ENCODE results near the gene NYAP1. TPM values are rescaled to one million over a fixed set of nuclear protein-coding genes. Genes with fewer than 3 reads are reported as not detected.

Gene NYAP1
- total and polyA plus RNA-seq, 2 of the 8 experiments (the other 6 are each of a cell fraction or from before 2014, with no cell fraction given) = 1.9 to 4.6 TPM

DNA sequence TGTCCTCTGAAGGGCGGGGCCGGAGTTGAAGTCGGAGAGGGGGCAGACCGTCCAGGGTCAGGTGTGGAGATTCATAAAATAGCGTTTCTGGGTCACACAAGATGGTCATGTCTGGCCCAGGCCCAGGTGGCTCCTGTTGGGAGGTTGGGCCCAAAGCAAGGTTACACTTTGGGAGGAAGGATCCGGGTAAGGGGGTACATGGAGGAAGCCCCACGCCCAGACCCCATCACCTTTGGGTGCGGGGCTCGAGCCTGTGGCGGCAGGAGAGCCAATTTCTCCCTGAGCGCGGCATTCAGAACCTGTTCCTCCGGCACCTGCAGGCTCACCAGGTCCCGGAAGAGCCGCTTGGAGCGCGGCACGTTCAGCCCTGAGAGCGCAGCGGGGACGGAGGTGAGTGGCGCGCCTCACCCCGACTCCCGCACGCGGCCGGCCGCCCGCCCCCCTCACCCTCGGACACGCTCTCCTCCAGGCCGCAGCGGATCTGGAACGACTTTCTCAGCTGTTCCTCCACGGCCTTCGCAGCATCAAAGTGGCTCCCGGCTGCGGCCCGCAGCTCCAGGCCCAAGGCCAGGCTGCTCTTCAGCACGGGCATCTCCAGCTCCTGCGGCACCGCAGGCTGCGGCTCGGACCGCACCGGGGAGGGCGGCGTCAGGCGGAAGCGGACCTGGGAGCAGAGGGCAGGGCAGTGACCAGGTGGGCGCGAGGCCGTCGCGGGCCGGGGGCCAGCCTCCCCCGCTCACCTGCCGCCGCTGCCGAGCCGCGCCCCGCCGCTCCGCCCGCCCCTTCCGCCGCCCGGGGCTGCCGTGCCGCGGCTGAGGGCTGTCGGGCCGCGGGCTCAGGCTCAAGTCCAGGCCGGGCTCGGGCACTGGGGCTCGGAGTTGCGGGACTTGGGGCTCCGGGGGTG lies 48.1 kb upstream of the NYAP1 start:
- H3K36me3 ChIP-seq (ENCODE audit: control insufficient read depth in 2 of 4, insufficient read depth in 4 of 4, low read length in 3 of 4) = peaks cover 2 to 44% (median 18%) of the 10 kb centered on the region in 4 experiments; a peak in 6 of 8 replicates
- peak overlapping the region; percentile 93 for H3K18ac ChIP-seq (ENCODE audit: extremely low read depth, low read length)
- POLR2A ChIA-PET (ENCODE audit: partially characterized antibody) = interaction anchor here (0.6 to 5.2 kb wide), 13 partner anchors 7 to 1046 kb away, joined by 3 to 55 read pairs (median 3); partner anchors contain the start of genes AGFG2, MEPCE and ZCWPW1
- CTCF ChIA-PET (ENCODE audit: partially characterized antibody) = interaction anchor here (0.8 to 2.7 kb wide), 5 partner anchors 9 to 34 kb away, joined by 3 to 9 read pairs (median 6); no protein-coding TSS in a partner anchor
- peak overlapping the region; percentile 64 for H4K5ac ChIP-seq (ENCODE audit: insufficient read length, low read depth, low read length)
- H3K23ac ChIP-seq (ENCODE audit: insufficient read length) = no peak overlapping the region
- peak overlapping the region; percentile 68 to 86 (median 83) for H3K4me3 ChIP-seq (ENCODE audit: extremely low read depth in 1 of 4, insufficient read depth in 2 of 4, low read depth in 3 of 4, low read length in 4 of 4)
- no peak overlapping the region for H2BK12ac ChIP-seq (ENCODE audit: low read depth, low read length)
- peaks cover 3 to 15% (median 8%) of the 10 kb centered on the region in 4 experiments for H3K4me1 ChIP-seq (replicated peaks in 1 of 4; ENCODE audit: control insufficient read depth in 3 of 4, insufficient read depth in 4 of 4, low read length in 3 of 4)
- H2BK20ac ChIP-seq (ENCODE audit: low read length) = no peak overlapping the region
- H4K91ac ChIP-seq (replicated peaks; ENCODE audit: insufficient read length, low read length) = peak overlapping the region; percentile 83
- H3K9me3 ChIP-seq (ENCODE audit: insufficient read depth in 2 of 2, low read depth in 1 of 2, low read length in 1 of 2) = no peaks in the 10 kb centered on the region
- H3K9ac ChIP-seq (replicated peaks in 1 of 4; ENCODE audit: extremely low read depth in 1 of 4, low read depth in 3 of 4, low read length in 3 of 4) = peak overlapping the region; percentile 62 to 94 (median 86)
- no peak for FAIRE-seq
- H3K23me2 ChIP-seq (ENCODE audit: low read depth, low read length) = peaks cover under 1% of the 10 kb centered on the region; the same call in 1 of the 2 replicates
- H2BK15ac ChIP-seq (ENCODE audit: low read length) = no peak overlapping the region; the same call in 1 of the 2 replicates
- no peak overlapping the region for H2BK120ac ChIP-seq (replicated peaks; ENCODE audit: low read depth, low read length)
- peak overlapping the region; percentile 62 for H3K27ac ChIP-seq (ENCODE audit: low read depth, low read length)
- peak overlapping the region; percentile 34 for H3K4ac ChIP-seq (replicated peaks; ENCODE audit: insufficient read length, low read depth, low read length)
- H3K79me1 ChIP-seq (ENCODE audit: low read depth, low read length) = no peaks in the 10 kb centered on the region; the same call in none of the 2 replicates
- peaks cover 0 to 45% of the 10 kb centered on the region in 2 experiments; a peak in 3 of 4 replicates for H3K79me2 ChIP-seq (ENCODE audit: control insufficient read depth in 1 of 2, insufficient read depth in 2 of 2, low read length in 2 of 2)
- H3K14ac ChIP-seq (ENCODE audit: insufficient read length) = no peak overlapping the region
- no peak overlapping the region for H2AK5ac ChIP-seq (ENCODE audit: low read depth, low read length)
- H3K56ac ChIP-seq (replicated peaks; ENCODE audit: insufficient read length, low read depth, low read length) = peak overlapping the region; percentile 75
- H3K4me2 ChIP-seq (ENCODE audit: insufficient read depth in 1 of 2, low read depth in 2 of 2, low read length in 2 of 2) = peak overlapping the region; percentile 76 to 97
- H2AFZ ChIP-seq (ENCODE audit: low read length) = no peak overlapping the region
- H4K8ac ChIP-seq (ENCODE audit: extremely low read depth, insufficient read depth, low read length) = peak overlapping the region; percentile 77
- peak in 1 of 2 experiments; percentile 70 for DNase-seq (ENCODE audit: low read depth in 1 of 2, low spot score in 2 of 2)
- WGBS, 2 experiments (ENCODE audit: extremely low coverage in 1 of 2, insufficient coverage in 1 of 2, insufficient read length in 1 of 2, insufficient replicate concordance in 2 of 2, low coverage in 1 of 2, low lambda C conversion rate in 2 of 2, missing lambda C conversion rate in 1 of 2) = 4% methylated on average over 34 of the region's 81 CpGs; no CpG with 5 or more reads in 1 of the 2 experiments
- H4K20me1 ChIP-seq (replicated peaks in 1 of 2; ENCODE audit: control insufficient read depth in 1 of 2, insufficient read depth in 2 of 2, low read length in 2 of 2) = peaks cover 8% of the 10 kb centered on the region in 2 experiments
- no peaks in the 10 kb centered on the region for H3K27me3 ChIP-seq (replicated peaks in 1 of 4; ENCODE audit: control insufficient read depth in 3 of 4, extremely low read depth in 1 of 4, insufficient read depth in 3 of 4, low read length in 3 of 4)
- H2BK5ac ChIP-seq (ENCODE audit: low read depth, low read length) = peak overlapping the region; percentile 93; the same call in 1 of the 2 replicates
- TF ChIP-seq HDAC2 (IDR thresholded peaks at IDR 0.05; ENCODE audit: borderline replicate concordance in 1 of 2, low read depth in 2 of 2, low read length in 2 of 2) (0 out of 4 replicates have a peak, but pooled peaks of 1 of the 2 experiments have one; percentile 19), SUZ12 (IDR thresholded peaks at IDR 0.05; ENCODE audit: low read length) (no peak), RXRA (IDR thresholded peaks at IDR 0.05; ENCODE audit: insufficient read depth, low read depth, low read length) (no peak), ASH2L (IDR thresholded peaks at IDR 0.05; ENCODE audit: low read length) (peak; percentile 46), SRF (IDR thresholded peaks at IDR 0.05; ENCODE audit: low read depth, low read length) (no peak), SIN3A (conservative IDR thresholded peaks at IDR 0.05 in 1 of 2, IDR thresholded peaks at IDR 0.05 in 1 of 2; ENCODE audit: low read depth in 1 of 2, low read length in 2 of 2) (0 out of 4 replicates have a peak, but pooled peaks of 1 of the 2 experiments have one; percentile 11), E2F6 (IDR thresholded peaks at IDR 0.05) (0 out of 2 replicates have a peak, but pooled peaks have one; percentile 25)
- TF ChIP-seq, protein P1, sequence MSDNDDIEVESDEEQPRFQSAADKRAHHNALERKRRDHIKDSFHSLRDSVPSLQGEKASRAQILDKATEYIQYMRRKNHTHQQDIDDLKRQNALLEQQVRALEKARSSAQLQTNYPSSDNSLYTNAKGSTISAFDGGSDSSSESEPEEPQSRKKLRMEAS (IDR thresholded peaks at IDR 0.05) = peak; percentile 57; the same call in 1 of the 2 replicates

Measured in H1 (cell line).